ENCODE data around the gene TMEM62.

DNA sequence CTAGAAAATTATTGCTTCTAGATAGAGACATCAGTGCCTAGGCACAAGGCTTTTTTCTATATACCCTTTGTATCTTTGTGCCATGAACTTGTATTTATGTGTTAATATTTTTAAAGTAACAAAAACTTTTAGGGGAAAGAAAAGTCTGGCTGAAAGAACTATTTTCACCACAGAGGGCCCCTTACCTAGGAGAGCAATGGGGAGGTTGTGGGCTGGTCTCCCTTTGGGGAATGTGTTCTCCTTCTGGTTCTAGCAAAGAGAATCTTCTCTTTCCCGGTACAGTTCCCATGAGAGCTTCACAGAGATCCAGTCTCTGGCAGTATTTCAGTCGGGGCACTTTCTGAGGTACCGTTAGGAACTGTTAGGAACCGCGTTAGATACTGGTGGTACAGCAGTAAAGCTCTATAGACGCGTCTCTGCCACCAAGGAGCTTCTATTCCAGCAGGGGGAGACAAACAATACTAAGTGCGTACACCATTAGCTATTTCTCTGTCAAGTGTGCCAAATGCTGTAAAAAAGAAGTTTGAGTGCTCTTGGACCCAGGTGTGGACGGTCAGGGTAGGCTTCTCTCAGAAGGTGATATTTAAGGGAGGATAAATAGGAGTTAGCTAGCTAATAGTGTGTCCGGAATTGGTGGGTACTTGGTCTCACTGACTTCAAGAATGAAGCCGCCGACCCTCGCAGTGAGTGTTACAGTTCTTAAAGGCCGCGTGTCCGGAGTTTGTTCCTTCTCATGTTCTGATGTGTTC lies 92.0 kb downstream of the TMEM62 start:
- TF ChIP-seq, protein P1, sequence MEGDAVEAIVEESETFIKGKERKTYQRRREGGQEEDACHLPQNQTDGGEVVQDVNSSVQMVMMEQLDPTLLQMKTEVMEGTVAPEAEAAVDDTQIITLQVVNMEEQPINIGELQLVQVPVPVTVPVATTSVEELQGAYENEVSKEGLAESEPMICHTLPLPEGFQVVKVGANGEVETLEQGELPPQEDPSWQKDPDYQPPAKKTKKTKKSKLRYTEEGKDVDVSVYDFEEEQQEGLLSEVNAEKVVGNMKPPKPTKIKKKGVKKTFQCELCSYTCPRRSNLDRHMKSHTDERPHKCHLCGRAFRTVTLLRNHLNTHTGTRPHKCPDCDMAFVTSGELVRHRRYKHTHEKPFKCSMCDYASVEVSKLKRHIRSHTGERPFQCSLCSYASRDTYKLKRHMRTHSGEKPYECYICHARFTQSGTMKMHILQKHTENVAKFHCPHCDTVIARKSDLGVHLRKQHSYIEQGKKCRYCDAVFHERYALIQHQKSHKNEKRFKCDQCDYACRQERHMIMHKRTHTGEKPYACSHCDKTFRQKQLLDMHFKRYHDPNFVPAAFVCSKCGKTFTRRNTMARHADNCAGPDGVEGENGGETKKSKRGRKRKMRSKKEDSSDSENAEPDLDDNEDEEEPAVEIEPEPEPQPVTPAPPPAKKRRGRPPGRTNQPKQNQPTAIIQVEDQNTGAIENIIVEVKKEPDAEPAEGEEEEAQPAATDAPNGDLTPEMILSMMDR (IDR thresholded peaks at IDR 0.05; ENCODE audit: low read depth, low read length, poor library complexity, severe bottlenecking), result peak; percentile 78
- TF ChIP-seq EZH2phosphoT487 (IDR thresholded peaks at IDR 0.05; ENCODE audit: borderline replicate concordance, low read length), result no peak
